Tibial nerve (tissue), 3 donors: ENCODE results near the gene P4HA1.

Experiments used
- EP300 ChIP-seq, 2 donors: sonication (generic); formaldehyde crosslinking; IDR thresholded peaks; one replicate each; pipeline ENCODE4 v1.6.1; 2017; ENCODE audit warnings: antibody characterized with exemption in 2 of 2, mild to moderate bottlenecking in 1 of 2
- POLR2A ChIP-seq, 2 donors: fragments of 450-650 bp; IDR thresholded peaks; one replicate each; pipeline ENCODE4 v1.6.1; 2017; ENCODE audit warnings: antibody characterized with exemption in 2 of 2, mild to moderate bottlenecking in 2 of 2, moderate library complexity in 2 of 2

DNA sequence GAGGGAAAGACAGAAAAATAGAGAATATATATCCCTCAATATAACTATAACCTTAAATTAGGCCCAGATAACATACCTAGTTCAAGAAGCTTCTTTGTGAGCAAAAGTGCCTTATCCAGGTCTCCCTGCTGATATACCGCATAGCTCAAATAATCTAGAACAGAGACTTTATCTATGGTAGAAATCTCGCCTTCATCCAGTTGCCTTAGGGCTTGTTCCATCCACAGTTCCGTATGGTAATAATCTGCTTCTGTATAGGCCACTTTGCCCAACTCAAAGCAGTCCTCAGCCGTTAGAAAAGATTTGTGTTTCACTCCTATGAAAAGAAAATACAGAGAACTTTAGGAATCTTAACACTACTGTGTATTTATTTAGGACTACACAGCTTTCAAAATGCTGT, 43.4 kb downstream of the P4HA1 start:
- TF ChIP-seq EP300 (IDR thresholded peaks at IDR 0.05) (no peak), POLR2A (IDR thresholded peaks at IDR 0.05) (no peak)
